Measurements from ENCODE around the gene ATP2B2.

ATP2B2 gene

DNA sequence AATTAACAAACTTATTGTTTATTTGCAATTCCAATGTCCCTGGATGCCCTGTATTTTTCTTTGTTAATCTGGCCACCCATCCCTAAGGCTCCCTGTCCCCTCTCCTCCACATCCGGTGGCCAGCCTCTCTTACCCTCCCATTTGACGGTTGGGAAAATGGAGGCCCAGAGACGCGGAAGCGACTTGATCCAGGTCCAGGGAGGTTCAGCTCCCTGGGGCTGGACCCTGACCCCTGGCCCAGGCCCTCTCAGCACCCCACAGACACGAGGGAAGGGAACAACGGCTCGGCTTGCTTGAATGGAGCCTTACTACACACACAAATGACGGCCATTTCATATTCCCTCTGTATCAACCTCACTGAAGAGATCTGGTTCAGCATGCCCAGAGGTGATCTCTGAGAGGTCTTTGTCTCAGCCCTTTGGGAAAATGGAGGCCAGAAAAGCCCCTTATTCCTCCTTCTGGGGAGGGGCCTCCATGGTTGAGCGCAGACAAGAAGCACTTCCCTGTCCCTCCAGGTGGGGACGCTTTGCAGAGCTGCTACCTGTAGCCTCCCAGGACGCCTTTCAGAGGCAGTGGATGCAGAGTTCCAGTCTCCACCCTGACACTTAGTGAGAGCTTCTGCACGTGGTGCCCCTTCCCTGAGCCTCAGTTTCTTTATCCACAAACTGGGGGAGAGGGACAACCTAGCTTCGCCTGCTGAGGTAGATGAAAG lies 82.1 kb downstream of the ATP2B2 start:
- no peak for DNase-seq

- DNase-seq = no peak
Observed at GRCh38 chr3:10421996-10422395, 83.4 kb downstream of the ATP2B2 start.

DNA sequence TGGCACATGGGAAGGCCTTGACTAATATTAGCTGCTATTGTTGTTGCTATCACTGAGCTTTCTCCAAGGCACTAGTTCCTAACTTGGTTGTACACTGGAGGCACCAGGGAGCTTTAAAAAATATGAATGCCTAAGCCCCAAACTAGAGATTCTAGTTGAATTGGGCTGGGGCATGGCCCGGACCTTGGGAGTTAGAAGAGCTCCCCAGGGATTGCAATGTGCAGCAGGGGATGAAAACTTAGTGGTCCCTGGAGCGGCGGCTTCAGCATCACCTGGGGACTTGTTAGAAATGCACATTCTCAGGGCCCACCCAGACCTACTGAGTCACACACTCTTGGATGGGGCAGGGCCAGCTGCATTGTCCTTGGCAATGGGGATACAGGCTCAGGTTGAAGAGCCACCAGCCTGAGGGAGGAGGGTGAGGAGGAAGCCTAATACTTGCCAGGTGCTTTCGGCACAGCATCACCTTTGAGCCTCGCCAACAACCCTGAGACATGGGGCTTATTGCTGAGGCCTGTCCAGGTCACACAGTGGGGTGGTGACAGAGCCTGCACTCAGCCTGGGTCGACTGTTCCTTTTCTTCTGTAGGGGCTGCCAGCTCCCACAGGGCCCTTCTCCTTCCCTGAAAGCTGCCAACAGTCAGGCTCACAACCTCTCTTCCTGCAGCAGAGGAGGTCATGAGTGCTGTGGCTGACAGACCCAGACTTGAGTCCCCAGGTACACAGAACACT lies 84.5 kb downstream of the ATP2B2 start:
- no peak for DNase-seq

DNA sequence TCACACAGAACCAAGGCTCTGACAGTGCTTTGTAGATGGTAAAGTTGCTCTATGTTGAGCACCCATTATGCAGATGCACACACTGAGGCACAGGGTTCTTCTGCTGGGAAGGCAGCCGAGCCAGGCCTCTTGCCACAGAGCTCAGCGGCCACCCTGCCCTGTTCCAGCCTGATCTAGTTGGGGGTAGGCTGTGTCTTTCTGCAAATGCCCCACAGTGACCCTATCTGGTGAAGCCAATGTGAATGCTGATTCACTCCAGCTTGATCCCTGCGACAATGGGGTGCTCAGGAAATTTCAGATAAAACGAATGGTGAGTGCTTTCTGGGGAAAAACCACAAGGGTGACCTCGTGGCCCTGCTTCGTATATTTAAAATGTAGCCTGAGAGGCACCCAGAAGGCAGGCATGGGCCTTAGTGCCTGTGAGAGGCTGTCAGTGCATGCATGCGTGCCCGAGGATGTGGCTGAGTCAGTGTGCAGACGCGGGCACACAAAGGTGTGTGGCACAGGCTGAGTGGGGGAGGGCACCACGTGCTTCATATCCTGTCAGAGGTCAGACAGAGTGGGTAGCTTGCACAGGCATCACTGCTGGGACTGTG lies 85.7 kb downstream of the ATP2B2 start:
- no peak for DNase-seq

DNA sequence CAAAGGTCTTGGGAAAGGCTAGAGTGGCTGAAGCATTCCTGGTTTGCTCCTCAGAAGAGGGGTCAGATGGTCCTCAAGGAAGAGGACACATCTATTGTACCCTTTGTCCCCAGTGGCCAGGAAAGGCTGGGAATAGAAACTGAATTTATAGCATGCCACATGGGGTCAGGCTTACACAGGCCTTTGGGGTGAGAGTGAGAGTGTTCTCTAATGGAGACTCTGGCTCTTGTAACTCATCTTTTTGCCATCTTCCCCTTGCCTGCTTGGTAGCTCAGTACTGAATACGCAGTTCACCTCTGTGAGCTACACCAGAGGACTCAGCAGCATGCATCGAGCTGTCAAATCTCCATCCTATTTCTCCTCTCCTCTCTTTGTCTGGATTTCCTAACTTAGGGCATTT lies 87.5 kb downstream of the ATP2B2 start:
- DNase-seq = no peak

- no peak for DNase-seq
Observed at GRCh38 chr3:10416730-10417300, 88.6 kb downstream of the ATP2B2 start.

DNA sequence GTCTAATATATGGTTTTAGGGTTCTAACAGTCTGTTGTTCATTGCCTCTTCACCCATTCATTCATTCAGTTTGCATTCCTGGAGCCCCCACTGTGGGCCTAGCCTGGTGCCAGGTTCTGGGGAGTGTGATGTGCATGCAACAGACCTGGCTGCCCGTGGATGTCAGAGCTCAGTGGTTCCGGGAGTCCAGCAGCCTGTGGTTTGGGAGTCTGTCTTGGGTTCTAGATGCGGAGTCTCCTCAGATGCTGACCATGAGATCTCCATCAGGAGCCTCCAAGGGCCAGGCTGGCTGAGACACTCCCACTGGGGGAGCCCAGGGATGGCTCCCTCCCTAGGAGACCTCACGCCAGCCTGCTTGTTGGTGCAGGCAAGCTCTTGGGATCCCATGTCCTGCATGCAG lies 92.3 kb downstream of the ATP2B2 start:
- no peak for DNase-seq

GRCh38 chr3:10411598-10412332 lies 93.6 kb downstream of the ATP2B2 start:
- DNase-seq = no peak

GRCh38 chr3:10410383-10411002 lies 94.9 kb downstream of the ATP2B2 start:
- DNase-seq = no peak

DNA sequence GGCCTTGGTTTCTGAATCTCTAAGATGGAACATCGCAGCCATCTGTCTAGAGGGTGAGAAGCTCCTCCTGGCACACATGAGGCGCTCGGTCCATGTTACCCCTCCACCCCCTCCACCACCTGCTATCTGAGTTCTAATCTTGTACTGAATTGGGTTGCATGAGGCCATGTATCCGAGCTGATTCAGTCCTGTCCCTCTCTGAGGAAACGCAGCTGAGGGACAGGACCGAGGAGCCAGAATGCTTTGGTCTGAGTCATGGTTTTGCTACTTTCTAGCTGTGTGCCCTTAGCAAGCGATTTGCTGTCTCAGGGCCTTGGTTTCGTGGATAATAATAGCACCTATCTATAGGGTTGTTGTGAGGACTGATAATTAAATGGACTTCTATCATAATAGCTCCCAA lies 96.7 kb downstream of the ATP2B2 start:
- DNase-seq = no peak

GRCh38 chr3:10407361-10407760 lies 98.0 kb downstream of the ATP2B2 start:
- DNase-seq = no peak

DNA sequence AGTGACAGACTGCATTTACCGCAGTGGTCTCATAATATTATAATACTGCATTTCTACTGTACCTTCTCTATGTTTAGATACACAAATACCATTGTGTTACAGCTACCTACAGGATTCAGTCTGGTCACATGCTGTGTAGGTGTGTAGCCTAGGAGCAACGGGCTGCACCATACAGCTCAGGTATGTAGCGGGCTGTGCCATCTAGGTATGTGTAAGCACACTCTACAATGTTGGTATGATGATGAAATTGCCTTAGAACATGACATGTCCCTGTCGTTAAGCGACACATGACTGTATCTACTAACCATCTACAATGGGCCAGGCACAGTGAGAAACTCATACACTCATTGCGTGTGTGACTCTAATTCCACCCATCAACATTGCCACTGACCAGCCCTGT lies 99.0 kb downstream of the ATP2B2 start:
- no peak for DNase-seq

DNA sequence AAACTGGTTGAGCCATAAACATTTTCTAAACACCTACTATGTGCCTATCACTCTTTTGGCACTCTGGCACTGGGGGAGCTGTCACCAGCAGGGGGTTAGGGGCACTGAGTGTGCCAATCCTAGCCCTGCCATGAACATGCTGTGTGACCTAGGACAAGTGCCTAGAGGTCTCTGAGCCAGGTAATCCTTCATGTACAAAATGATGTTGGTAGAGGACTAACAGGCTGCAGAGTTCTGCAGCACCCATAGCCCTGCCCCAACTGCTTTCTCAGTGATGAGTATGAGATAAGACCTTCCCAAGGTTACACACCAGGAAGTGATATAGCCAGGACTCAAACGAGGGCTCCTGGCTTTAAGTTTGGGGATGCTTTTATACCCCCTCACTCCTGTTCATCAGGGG lies 99.6 kb downstream of the ATP2B2 start:
- no peak for DNase-seq

GRCh38 chr3:10404876-10405275 lies 100.5 kb downstream of the ATP2B2 start:
- DNase-seq = no peak

GRCh38 chr3:10404377-10404776 lies 101.0 kb downstream of the ATP2B2 start:
- DNase-seq = no peak

- DNase-seq = no peak
Observed at GRCh38 chr3:10401990-10402761, 103.2 kb downstream of the ATP2B2 start.

- no peak for DNase-seq
Observed at GRCh38 chr3:10400749-10401495, 104.5 kb downstream of the ATP2B2 start.

DNA sequence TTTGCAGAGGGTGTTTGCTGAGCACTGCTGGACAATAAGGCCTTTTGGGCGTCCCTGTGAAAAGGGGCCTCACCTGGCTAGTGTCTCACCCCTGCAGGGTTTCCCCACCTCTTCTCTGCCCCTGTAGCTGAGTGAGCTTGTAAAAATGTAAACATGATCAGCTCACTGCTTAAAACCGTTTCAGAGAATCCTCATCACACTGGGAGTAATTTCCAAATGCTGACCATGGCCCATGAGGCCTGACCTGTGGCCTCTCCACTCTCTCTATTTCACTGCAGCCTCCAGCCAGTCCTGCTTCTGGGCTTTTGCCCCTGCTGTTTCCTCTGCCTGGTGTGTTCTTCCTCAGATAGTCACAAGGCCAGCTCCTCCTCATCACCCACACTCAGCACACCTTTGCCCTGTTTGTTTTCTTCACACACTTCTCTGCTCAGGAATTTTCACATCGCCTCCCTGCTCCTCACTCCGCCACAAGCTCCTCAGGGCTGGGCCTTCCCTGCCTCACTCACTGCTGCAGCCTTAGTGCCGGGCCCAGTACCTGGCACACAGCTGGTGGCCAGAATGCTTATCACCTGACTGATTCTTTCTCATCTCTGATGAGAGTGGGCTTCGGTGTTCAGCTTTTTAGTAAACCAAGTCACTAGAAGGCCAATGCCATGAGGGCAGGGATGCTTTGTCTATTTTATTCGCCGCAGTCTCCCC lies 105.2 kb downstream of the ATP2B2 start:
- no peak for DNase-seq

DNA sequence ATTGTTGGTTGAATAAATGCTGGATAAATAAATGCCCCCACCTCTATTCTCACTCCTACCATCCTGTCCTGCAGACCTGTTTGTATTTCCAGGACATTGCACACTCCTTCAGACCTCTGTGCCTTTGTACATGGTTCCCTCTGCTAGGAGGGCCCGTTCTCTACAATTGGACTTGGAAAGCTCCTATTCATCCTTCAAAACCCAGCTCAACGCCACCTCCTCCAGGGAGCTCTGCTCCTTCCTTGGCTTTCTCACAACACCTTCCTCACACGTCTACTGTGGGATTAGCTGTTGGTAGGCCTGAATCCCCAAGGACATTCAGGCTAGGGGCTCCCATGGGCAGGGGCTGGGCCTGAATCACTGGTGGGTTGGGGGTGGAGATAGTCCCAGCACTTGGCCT lies 105.8 kb downstream of the ATP2B2 start:
- DNase-seq = no peak

- no peak for DNase-seq
Observed at GRCh38 chr3:10398341-10398740, 107.0 kb downstream of the ATP2B2 start.

DNA sequence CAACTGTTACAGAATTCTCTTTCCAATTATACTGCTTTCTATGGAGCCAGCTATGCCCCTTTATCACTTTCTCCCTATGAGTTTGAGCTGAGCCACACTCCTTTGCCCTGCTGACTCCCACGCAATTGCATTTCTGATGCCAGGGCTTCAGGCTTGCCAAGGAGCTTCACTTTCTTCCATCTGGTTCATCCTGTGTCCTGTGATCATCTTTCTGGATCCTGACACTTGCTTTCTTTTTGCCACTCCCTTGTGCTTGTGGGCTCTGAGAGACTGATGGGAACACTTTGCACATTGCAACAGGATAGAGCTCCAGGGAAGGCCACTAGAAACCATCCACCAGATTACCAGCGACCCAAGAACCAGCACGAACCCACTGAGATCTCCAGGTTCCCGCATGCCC lies 107.5 kb downstream of the ATP2B2 start:
- no peak for DNase-seq
